ENCODE data around the gene XRCC4.

The XRCC4 gene

GRCh38 chr5:83281658-83282057 lies 204.3 kb downstream of the XRCC4 start:
- no peak for DNase-seq

- no peak for DNase-seq
Observed at GRCh38 chr5:83283761-83284160, 206.4 kb downstream of the XRCC4 start.

DNA sequence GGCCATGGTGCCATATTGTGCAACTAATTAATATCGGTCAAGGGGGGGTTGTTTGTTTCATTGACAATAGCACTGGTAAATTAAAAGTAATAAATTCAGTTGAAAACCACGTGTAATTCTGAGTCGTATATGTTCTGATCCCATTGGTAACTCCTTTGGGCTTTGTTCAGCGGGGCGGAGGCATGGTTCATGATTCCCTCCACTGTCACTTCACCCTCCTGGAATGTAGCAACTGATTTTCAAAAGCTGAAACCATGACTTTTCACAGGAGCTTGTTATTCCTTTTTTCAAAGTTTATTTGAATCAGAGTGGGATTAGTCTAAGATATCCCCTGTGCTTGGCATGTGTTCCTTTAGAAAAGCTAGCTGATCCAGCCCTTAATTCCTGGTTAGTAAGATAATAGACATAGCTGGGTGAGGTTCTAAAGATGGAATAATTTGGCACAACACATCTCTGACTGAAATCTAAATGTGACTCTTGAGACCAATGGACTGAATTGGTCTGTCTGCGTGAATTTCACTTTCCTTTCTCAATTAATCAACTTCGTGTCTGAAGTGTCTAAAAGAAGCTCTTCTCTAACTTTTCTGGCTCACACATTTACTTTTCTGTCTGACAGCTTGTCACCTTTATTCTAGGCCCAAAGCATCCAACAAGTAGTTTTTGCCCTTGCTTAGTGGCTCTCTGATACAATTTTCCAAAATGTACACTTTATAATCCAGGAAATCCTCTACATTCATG lies 208.5 kb downstream of the XRCC4 start:
- no peak for DNase-seq

- no peak for DNase-seq
Observed at GRCh38 chr5:83294246-83294645, 216.9 kb downstream of the XRCC4 start.

DNA sequence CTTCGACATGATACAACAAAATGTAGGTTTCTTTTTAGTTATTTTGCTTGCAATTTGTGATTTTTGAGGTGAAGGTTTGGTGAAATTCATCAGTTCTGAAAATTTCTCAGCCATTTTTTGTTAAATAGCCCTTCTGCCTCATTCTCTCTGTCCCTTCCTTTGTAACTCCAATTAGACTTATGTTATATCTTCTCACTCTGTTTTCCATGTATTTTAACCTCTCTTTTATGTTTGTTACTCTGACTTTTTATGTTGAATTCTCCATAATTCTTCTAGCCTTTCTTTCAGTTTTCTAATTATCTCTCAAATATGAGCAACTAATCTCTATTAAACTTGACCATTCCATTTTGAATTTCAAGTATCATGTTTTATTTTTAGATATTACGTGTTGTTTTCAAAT lies 222.0 kb downstream of the XRCC4 start:
- DNase-seq: no peak

DNA sequence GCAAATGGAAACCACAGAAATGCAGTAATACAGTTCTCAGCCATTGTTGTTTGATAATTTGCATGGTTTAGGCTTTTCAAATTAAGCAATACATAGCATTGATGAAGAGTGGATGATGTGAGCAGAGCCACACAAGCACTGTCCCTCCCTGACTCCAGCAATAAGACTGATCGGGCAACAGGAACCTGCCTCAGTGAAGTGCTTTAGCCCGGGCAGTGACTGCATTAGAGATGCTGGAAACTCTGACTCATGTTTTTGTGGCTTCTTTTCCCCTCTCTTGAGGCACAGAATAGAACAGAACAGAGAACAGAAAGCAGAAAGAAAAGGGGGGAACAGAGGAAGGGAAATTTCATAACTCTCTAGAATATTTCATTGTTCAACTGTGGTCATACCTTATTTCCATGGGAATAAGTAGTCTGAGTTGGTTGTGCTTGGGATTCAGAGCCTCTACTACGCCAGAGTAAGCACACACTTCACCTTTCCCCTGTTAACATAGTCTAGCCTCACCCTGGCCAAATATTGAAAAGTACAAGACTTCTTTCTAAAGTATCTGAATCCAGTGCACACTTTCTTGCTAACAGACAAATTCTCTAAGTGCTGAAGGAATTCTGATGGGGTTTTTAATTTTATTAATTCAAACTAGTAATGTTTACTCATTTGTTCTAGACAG lies 229.4 kb downstream of the XRCC4 start:
- no peak for DNase-seq

DNA sequence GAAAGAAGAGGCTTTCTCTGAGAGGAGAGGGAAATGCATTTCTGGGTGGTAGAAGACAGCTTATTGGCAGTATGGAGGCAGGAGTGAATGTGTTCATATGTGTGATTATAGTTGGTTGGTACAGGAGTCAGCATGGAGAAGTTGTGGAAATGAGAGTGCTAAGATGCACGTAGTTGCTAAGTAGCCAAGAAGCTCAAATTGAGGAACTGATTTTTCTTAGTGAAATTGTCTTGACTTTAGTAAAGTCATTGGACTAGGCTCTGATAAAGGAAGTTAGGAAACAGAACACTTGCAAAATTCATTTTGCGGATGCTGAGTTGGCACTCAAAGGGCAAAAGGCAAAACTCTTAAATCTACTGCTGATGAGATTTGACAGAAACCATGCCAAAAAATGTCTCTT lies 235.3 kb downstream of the XRCC4 start:
- no peak for DNase-seq

- DNase-seq: no peak
Observed at GRCh38 chr5:83313436-83313835, 236.1 kb downstream of the XRCC4 start.

- no peak for DNase-seq
Observed at GRCh38 chr5:83321483-83322055, 244.2 kb downstream of the XRCC4 start.

GRCh38 chr5:83322273-83322924 lies 245.1 kb downstream of the XRCC4 start:
- no peak for DNase-seq

GRCh38 chr5:83323557-83324180 lies 246.3 kb downstream of the XRCC4 start:
- no peak for DNase-seq

GRCh38 chr5:83331842-83332241 lies 254.5 kb downstream of the XRCC4 start:
- no peak for DNase-seq

GRCh38 chr5:83337453-83338035 lies 260.2 kb downstream of the XRCC4 start:
- DNase-seq: no peak

- no peak for DNase-seq
Observed at GRCh38 chr5:83340511-83340918, 263.2 kb downstream of the XRCC4 start.

DNA sequence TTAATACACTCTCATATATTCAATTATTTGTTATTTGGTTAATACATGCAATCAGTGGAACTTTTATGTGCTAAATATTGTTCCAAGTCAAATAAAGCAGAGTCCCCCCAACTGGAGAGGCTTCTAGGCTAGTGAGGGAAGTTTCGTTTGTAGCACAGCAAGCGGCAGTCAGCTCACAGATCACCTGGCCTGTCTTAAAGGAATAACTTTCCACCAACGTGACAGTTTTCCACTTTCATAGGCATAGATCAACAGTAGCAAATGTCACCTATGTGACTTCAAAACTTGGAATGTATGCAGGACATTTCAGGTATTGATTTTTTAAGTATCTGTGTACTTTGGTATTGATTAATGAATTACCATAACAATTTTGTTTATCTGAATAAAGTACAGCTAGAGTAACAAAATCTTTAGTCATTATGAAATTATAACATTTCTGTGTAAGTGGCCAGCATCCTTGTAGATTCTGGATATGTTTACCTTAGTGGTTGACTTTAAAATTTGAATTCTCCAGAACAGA lies 264.5 kb downstream of the XRCC4 start:
- no peak for DNase-seq

DNA sequence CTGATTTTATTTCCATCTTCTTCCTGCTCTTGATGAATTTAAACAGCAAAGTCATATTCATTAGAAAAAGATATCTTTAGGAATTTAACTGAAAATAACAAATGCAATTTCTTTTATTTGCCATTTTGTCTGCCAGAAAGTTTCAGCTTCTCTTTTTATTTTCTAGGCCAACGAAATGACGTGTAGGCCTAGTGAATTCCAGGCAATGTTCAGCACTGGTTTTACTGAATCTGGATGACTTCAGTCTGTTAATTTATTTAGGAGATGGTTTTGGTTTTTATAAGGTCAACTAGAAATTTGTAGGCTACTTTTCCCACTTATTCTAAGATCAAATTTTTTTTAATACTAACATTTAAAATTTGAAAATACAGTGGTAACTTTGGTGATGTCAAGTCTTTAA lies 265.1 kb downstream of the XRCC4 start:
- no peak for DNase-seq

DNA sequence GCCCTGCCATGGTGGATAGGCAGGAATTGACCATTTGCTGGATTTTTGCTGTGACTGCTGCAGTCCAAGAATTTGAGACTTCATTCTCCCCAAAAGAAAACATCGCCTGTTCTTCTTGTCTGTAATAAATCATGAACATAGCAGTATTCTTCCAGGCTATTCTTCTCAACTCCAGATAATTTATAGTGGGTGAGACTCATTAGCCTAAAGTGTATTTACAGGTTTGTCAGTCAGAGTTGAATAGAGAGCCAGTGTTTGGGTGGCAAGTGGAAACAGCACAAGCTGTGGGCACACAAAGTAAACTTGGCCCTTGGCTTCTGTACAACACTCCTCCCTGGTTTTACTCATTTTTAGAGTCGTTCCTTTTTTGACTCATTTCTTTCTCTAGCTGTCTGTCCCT lies 266.0 kb downstream of the XRCC4 start:
- DNase-seq: no peak

DNA sequence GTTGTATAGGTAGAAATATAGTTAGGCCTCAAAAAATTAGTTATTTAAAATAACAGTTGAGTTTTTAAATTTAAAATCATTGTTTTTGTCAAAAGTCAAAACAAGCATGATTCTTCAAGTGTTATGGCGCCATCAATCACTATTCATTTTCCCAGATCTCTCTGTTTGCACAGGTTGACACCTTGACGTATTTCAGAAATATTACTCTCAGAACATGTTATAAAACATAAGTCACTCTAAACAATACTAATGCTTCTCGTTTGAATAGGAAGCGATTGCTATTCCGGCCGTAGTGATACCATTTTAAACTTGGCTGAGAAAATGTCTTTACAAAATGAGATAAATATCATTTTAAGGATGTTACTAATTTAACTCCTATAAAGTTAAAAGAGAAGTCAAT lies 268.1 kb downstream of the XRCC4 start:
- no peak for DNase-seq

- DNase-seq: no peak
Observed at GRCh38 chr5:83348281-83348780, 271.0 kb downstream of the XRCC4 start.

- no peak for DNase-seq
Observed at GRCh38 chr5:83353231-83353630, 275.9 kb downstream of the XRCC4 start.

GRCh38 chr5:83353774-83354173 lies 276.4 kb downstream of the XRCC4 start:
- DNase-seq: no peak

- no peak for DNase-seq
Observed at GRCh38 chr5:83354958-83355357, 277.6 kb downstream of the XRCC4 start.

Data from effector CD4-positive, alpha-beta T cell (primary cell).